Colonic mucosa (tissue), 4 donors: ENCODE data around the gene ADCY4. TPM values are rescaled to one million over a fixed set of nuclear protein-coding genes. Genes with fewer than 3 reads are reported as not detected.

Experiments
- DNase-seq: peaks from one replicate; pipeline ENCODE4 v3.0.0-alpha.2; 2020
- H3K27ac ChIP-seq: fragments of 200-600 bp; one replicate; pipeline ENCODE4 v1.8.0; 2021
- H3K27me3 ChIP-seq: fragments of 200-600 bp; one replicate; pipeline ENCODE4 v1.8.0; 2021
- H3K36me3 ChIP-seq: fragments of 200-600 bp; one replicate; pipeline ENCODE4 v1.8.0; 2021
- H3K4me1 ChIP-seq: fragments of 200-600 bp; one replicate; pipeline ENCODE4 v1.8.0; 2021; ENCODE audit warnings: mild to moderate bottlenecking
- H3K4me3 ChIP-seq: fragments of 200-600 bp; one replicate; pipeline ENCODE4 v1.8.0; 2021
- H3K9ac ChIP-seq, 2 donors: one replicate each; pipeline ENCODE4 v1.7.0; 2013; ENCODE audit warnings: control low read depth in 2 of 2, low read depth in 2 of 2, low read length in 2 of 2
- H3K9me3 ChIP-seq: fragments of 200-600 bp; one replicate; pipeline ENCODE4 v1.8.0; 2021
- intact Hi-C: fragments of 100-400 bp; cut with DNase I; formaldehyde crosslinking; loops from one replicate; pipeline ENCODE4 v1.14.1; 2022
- total RNA-seq, 2 donors: library from RNA; stranded (reverse); fragmentation: NEBNext Ultra II Directional in 1 of 2; extraction: Animal tissue kit (Norgen Biotek cat#: 25700) in 1 of 2; gene quantifications; one replicate each; pipeline ENCODE4 v1.2.1, GENCODE V29; 2021
- TF ChIP-seq, protein P1 (sequence below): fragments of 200-600 bp; IDR thresholded peaks from one replicate; pipeline ENCODE4 v1.8.0; 2022; ENCODE audit warnings: antibody characterized with exemption, mild to moderate bottlenecking
- donor health status: healthy.
- donor health status: DM: no; HTN: no; CAD: no.
- donor health status: DM: no; HTN: no; CAD: no.

Gene ADCY4
- total RNA-seq, 2 donors from 2014 or later: 6.7 to 10.2 TPM

GRCh38 chr14:24282736-24283135, 52.1 kb downstream of the ADCY4 start:
- H3K9me3 ChIP-seq: no peaks in the 10 kb centered on the region
- H3K4me1 ChIP-seq: no peaks in the 10 kb centered on the region
- intact Hi-C loops: no loop called here
- H3K36me3 ChIP-seq: no peaks in the 10 kb centered on the region
- H3K27me3 ChIP-seq: no peaks in the 10 kb centered on the region
- no peak overlapping the region for H3K4me3 ChIP-seq
- no peak overlapping the region for H3K27ac ChIP-seq
- H3K9ac ChIP-seq: no peak overlapping the region
- DNase-seq: no peak
- TF ChIP-seq, protein P1, sequence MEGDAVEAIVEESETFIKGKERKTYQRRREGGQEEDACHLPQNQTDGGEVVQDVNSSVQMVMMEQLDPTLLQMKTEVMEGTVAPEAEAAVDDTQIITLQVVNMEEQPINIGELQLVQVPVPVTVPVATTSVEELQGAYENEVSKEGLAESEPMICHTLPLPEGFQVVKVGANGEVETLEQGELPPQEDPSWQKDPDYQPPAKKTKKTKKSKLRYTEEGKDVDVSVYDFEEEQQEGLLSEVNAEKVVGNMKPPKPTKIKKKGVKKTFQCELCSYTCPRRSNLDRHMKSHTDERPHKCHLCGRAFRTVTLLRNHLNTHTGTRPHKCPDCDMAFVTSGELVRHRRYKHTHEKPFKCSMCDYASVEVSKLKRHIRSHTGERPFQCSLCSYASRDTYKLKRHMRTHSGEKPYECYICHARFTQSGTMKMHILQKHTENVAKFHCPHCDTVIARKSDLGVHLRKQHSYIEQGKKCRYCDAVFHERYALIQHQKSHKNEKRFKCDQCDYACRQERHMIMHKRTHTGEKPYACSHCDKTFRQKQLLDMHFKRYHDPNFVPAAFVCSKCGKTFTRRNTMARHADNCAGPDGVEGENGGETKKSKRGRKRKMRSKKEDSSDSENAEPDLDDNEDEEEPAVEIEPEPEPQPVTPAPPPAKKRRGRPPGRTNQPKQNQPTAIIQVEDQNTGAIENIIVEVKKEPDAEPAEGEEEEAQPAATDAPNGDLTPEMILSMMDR: no peak

- Histone ChIP-seq H3K27me3 (no peaks in the 10 kb centered on the region), H3K9me3 (no peaks in the 10 kb centered on the region), H3K4me1 (no peaks in the 10 kb centered on the region), H3K27ac (no peak overlapping the region), H3K4me3 (no peak overlapping the region), H3K36me3 (no peaks in the 10 kb centered on the region), H3K9ac (no peak overlapping the region)
- no peak for DNase-seq
- TF ChIP-seq, protein P1: no peak
- intact Hi-C loops: no loop called here
Measured at GRCh38 chr14:24281636-24282035, 53.2 kb downstream of the ADCY4 start.

DNA sequence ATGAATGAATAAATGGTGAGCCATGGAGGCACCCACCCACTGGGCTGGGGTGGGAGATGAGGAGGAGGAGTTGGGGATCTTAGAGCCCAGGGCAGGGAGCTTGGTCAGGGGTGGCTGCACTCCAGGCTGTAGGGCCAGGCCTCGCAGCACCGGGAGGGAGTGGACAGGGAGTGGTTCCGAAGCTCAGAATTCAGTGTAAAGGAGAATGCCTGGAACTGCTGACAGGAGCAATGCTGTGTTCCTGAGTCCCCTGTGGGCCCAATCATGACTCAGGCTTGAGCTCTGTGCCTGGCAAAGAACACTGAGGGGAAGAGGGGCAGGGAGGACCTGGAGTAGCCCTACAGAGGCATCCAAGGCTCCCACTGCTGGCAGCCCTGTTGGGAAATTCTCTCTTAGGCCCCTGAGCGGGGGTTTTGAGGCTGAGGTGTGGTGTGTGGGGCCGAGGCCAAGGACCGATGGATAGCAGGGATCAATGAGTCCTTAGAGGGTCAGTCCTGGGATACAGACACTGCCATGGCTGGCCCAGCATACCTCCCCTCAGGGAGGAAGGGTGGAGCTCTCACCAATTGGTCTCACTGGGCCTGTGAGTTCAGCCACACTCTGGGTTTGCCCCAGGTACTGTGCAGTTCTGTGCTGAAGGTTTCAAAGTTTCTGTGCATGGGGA, 53.9 kb downstream of the ADCY4 start:
- TF ChIP-seq, protein P1: no peak
- H3K9ac ChIP-seq: no peak overlapping the region
- no peaks in the 10 kb centered on the region for H3K9me3 ChIP-seq
- H3K4me1 ChIP-seq: no peaks in the 10 kb centered on the region
- intact Hi-C loops: no loop called here
- no peak overlapping the region for H3K4me3 ChIP-seq
- no peak for DNase-seq
- H3K36me3 ChIP-seq: no peaks in the 10 kb centered on the region
- H3K27me3 ChIP-seq: no peaks in the 10 kb centered on the region
- no peak overlapping the region for H3K27ac ChIP-seq

- H3K4me1 ChIP-seq: no peaks in the 10 kb centered on the region
- no peak overlapping the region for H3K4me3 ChIP-seq
- H3K27me3 ChIP-seq: no peaks in the 10 kb centered on the region
- H3K36me3 ChIP-seq: no peaks in the 10 kb centered on the region
- intact Hi-C loops: no loop called here
- TF ChIP-seq, protein P1: no peak
- H3K27ac ChIP-seq: no peak overlapping the region
- DNase-seq: no peak
- H3K9me3 ChIP-seq: no peaks in the 10 kb centered on the region
- H3K9ac ChIP-seq: no peak overlapping the region
Measured at GRCh38 chr14:24279301-24280186, 55.3 kb downstream of the ADCY4 start.

DNA sequence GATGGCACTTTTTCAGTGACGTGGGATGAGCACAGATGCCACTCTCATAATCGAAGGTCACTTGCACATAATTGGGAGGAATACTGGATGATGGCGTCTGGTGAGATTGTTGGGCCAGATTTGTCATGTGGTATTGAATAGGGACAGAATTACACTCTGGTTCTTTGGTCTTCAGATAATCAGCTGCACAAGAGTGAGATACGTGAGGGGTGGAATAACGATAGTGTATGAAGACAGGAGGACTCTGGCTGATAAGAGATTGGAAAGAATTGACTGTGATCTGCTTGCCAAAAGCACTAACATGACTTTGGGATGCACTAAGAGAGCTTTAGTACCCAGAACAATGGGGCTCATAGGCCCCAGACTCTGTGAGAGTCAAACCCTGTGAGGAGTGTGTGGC, 56.4 kb downstream of the ADCY4 start:
- TF ChIP-seq, protein P1: no peak
- no peak overlapping the region for H3K27ac ChIP-seq

More for the DNA sequence above, 56.4 kb downstream of the ADCY4 start:
- Histone ChIP-seq H3K4me3 (no peak overlapping the region), H3K9ac (no peak overlapping the region), H3K4me1 (no peaks in the 10 kb centered on the region), H3K27me3 (no peaks in the 10 kb centered on the region), H3K36me3 (no peaks in the 10 kb centered on the region), H3K9me3 (no peaks in the 10 kb centered on the region)
- no peak for DNase-seq
- intact Hi-C loops: no loop called here
